HG03135 (cell line): ENCODE results near the gene FAM89B.

ENCODE experiments used
- ATAC-seq: cut with Tn5 transposase; IDR thresholded peaks from one replicate; pipeline ENCODE4 v1.9.1; 2021; ENCODE audit warnings: mild to moderate bottlenecking, moderate library complexity; ENCODE audit not compliant: unreplicated experiment

Gene FAM89B

DNA sequence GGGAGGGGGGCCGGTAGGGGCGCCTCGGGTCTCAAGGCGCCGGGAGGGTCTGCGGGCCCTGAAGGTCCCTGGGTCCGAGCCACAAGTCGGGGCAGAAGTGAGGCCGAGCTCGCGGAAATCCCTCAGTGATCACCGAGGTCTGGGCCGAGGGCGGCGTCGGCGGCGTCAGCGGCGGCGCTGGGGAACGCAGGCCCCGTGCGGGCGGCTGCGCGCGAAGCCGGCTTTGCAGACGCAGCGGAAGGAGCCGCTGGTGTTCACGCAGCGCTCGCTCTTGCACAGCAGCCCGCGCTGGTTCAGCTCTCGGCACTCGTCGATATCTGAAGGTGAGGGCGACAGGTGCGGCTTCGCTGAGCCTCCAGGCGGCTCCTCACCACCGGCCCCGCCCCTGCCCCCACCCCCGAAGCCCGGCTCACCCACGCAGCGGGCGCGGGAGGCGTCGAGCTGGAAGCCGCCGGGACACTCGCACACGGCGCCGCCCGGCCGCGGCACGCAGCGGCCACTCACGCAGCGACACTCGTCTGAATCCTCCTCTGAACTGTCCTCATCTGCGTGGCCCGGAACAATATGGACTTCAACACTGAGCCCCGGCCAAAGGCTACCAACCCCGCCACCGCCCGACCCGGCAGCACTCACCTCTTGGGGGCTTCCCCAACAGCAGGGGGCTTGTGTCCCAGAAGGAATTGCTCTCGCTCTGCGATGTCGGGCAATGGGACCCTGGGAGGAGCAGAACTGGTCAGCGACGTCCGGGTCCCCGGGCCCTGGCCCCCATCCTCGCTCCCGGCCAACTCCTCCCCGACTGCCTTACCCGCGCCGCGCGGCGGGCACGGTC is 33.2 kb upstream of the FAM89B start:
- ATAC-seq = no peak

DNA sequence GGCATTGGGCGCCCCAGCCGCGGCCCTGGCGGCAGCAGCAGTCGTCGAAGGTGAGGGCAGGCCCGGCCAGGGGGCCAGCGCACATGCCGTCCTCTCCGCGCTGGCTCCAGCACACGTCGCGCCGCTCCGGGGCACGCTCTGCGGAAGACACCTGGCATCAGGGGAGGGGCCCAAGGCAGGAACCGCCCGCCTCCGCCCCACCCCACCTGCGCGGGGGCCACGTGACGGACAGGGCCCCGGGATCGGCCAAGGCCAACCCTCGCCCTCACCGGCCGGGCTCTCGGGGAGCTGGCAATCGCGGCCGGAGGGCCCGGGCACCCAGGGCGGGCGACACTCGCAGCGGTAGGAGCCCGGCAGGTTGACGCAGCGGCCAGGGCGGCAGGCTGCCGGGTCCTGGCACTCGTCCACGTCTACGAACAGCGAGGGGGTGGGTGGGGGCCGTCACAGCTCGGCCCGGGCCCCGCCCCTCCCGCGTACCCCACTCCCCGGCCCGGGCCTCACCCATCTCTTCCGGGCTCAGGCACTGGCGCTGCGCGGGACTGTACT is 32.5 kb upstream of the FAM89B start:
- ATAC-seq = peak; percentile 50

DNA sequence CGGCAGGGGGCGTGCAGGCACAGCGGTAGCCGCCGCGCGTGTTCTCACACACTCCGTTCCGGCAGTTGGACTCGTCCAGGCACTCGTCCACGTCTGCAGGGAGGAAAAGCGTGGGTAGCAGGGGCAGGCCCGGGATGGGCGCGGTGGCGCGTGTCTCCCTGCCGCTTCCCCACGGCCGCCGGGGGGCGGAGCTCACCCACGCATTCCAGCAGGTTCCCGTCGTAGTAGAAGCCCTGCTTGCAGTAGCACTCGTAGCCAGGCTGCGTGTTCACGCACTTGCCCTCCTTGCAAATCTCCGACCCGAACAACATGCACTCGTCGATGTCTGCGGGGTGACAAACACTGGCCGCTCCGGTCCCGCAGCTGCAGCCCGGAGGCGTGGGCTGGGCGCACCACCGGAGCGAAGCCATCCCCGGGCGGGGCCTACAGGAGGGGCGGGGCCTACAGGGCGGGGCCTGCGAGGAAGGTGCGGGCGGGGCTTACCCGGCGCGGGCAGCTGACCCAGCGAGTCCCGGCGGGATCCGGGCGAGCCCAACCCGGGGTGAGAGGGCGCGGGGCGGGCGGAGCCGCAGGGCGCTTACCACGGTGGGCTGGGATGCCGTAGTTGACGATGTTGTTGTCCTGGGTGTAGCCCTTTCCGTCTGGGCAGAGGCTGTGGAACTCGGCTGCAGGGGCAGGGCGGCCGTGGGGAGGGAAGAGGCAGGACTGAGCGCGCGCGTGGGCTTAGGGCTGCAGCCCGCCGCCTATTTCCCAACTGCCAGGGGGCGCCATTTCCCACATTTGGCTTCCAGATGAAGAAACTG is 31.8 kb upstream of the FAM89B start:
- peak; percentile 64 for ATAC-seq

DNA sequence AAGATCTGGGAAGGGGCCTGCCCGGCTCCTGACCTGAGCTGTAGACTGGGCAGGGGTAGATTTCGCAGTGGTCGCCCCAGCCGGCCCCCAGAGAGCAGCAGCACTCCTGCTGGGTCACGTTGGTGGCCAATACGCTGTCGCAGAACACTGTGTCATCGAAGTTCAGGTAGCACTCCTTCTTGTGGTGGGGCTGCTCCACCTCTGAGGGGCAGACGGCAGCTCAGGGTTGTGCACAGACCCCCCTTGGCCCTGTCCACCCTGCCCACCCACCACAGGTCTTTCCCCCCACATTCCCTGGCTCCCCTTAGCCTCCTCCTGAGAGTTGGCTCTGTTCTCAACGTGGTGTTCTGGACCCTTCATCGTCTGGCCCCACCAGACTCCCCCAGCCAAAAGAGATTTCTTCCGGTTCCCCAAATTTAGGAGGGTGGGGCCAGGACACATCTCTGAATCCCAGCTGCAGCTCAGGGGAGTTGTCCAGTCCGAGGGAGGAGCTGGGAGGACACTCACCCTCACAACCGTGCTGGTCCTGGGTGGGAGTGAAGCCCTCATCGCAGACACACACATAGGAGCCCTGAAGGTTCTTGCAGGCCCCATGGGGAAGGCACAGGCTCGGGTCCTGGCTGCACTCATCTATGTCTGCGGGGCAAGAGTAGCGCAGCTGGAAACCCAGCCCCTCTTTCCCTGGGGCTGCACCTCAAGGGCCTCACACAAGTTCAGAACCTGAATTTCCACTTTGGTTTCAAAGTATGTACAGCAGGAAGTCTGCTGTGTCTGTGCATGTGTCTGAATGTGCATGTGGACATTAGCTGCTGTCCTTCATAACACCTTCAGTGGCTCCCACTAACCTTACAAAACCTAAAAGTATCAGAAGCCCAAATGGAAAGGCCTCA is 31.0 kb upstream of the FAM89B start:
- no peak for ATAC-seq

DNA sequence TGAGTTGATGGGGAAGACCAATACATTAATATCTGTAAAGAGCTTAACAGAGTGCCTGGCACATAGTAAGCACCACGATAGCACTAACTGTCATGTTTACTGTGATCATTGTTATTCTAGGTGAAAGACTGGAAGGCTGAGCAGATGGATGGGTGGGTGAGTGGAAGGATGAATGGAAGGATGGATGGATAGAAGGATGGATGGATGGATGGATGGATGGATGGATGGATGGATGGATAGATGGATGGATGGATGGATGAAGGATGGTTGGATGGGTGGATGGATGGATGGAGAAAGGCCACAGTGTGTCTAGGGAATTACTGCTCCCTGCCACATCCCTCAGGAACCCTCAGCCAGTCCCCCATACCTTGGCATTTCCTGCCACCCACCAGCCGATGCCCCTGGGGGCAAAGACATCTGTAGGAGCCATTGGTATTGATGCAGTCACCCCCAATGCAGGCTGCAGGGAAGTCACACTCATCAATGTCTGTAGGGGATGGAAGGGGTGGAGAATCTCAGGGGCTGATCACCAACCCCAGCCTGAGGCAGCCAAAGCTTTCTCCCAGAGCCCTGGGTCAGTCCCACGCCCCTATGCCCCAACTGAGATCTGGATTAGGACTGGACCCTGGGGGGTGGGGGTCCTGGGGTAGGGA is 29.5 kb upstream of the FAM89B start:
- no peak for ATAC-seq

DNA sequence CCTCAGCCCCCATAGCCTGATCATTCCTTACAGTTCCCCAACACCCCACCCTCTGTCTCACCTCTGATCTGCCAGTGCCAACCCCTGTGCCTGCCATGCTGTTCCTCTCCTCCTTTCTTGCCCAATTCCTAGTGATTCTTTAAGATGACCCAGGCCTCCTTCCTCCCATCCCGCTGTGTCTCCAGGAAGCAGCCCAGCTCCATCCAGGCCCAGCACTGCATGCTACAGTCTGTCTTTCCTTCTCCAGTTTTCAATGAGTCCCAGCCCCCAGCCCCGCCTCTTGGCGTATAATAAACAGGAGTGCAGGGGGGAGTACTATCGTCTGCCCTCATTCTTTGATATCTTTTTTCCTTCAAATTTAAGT is 26.5 kb upstream of the FAM89B start:
- ATAC-seq = no peak

DNA sequence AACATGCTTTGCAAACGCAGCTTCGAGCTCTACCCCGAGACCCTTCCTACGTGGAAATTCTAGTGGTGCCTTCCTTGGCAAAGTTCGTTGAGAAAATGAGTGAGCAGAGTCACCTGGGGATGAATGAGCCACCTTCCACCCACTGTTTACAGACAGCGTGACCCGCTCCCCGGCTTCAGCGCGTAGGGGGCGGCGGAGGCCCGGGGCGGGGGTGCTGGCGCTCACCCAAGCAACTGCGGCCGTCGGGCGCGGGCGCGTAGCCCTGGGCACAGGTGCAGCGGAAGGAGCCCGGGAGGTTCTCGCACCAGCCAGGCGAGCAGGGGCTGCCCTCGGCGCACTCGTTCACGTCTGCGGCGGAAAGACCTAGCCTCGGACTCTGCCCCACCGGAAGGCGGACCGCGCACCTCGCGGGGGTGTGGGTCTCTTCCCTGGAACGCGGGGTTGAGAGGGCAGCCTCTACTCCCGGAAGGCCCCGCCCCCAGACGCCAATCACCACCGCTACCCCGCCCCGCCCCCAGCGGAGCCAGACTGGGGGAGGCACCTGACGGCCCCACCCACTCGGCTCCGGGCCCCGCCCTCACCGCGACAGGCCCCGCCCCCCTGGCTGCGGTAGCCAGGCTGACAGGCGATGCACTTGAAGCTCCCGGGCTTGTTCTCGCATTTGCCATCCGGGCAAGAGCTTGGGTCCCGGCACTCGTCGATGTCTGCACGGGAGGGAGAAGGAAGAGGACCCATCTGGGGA is 25.9 kb upstream of the FAM89B start:
- ATAC-seq = peak; percentile 78

DNA sequence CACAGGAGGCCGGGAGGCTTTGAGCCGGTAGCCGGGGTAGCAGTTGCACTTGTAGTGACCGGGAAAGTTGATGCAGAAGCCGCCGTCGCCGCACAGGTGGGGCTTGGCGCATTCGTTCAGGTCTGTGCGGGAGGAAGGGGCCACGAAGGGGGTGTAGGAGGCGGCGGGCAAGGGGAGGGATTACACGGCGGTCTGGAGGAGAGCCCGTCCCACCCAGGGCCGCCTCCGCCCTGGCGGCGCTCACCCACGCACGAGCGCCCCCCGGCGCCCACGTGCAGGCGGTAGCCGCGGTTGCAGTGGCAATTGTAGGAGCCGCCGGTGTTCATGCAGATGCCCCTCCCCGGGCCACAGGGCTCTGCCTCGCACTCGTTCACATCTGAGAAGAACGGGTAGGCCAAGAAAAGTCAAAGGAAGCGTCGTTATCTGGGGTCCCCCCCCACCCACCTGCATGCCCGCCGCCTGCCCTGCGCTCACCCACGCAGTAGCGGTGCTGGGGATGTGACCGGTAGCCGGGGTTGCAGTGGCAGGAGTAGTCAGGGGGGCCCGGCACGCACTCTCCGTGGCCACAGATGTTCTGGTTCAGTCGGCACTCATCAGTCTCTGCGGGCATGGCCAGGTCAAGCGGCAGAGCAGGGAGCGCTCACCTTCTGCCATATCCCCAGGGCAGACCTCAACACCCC is 24.8 kb upstream of the FAM89B start:
- ATAC-seq = no peak

DNA sequence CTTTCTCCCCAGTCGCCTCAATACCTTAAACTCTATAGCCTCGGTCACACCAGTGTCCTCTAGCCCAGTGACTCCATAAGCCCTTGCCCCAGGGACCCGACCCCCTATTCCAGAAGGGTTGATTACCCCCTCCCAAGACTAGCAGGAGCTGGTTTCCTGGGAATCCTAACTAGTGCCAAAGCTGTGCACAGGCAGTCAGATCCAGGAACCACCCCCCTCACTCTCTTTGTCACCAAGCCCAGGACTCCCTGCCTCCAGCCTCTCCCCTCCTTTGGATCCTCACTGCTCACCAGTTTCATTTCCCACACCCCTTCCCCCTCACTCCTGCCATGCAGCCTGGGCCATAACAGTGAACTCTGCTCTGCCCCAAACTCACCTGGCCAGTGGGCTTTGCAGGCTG is 23.9 kb upstream of the FAM89B start:
- ATAC-seq = no peak

DNA sequence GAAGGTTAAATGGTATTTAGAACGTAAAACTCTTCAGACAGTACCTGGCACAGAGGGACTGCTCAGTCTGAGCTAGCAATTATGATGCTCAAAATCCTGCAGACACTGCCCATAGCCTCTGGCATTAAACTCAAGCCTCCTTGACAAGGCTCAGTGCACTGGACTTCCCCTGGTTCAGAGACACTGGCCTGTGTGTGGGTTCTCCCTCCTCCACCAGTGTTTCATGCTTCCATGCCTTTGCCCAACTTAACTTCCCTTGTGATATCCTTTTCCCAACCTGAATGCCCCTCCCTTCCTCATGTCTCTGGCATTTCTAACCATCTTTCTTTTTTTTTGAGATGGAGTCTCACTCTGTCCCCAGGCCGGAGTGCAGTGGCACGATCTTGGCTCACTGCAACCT is 23.2 kb upstream of the FAM89B start:
- no peak for ATAC-seq

DNA sequence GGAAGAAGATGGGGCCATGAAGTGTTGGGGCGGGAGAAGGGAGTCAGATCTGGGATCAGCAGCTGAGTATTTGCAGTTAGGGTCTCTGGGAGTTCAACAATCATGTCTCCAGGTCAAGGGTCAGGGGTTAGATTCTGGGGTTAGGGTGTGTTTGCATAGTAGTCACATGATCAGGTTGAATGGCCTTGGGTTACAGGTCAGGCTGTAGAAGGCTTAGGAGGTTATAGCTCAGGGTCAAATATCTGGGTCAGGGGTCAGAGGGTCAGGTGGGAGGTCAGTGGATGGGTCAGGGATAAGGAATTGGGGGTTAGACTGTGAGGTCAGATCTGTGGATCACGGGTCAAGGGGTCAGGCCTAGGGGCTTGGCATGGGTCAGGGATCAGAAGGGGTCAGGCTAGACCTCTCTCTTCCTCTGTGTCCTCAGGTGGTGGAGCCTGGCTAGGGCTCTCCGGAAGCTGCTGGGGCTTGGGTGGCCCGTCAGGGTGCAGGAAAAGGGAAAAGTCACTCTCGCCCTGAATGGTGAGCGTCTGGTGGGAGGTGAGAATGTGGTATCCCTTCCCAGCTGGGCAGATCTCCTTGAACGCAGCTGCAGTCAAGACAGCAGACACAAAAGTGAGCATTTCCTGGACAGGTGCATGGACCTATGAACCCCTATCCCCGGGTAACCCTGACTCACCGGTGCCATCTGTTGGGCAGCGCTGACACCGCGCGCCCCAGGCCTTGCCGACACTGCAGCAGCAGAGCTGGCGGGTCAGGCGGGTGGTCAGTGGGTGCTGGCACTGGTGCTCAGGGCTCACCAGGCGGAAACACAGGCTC is 20.6 kb upstream of the FAM89B start:
- peak; percentile 53 for ATAC-seq

DNA sequence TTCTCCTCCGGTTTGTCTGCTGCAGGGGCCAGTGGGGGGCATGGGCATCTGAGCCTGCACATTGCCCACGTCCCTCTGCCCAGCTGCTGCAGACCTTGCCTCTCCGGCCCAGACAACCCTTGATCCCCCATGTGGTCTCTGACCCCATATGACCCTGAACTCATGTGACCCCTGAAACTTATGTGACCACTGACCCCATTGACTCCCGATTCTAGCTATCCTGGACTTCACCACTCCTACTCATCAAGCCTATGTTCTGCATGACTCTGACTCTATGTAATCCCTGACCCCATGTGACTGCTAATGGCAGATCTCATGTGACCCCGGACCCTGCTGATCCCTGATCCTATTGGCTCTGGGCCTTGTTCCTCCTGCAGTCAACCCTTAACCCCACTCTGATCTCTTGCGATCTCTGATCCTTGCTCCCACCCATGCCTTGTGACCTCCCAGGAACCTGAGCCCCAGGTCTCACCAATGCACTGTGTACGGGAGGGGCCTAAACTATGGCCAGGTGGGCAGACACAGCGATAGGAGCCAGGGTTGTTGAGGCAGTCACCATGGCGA is 19.9 kb upstream of the FAM89B start:
- ATAC-seq = no peak

DNA sequence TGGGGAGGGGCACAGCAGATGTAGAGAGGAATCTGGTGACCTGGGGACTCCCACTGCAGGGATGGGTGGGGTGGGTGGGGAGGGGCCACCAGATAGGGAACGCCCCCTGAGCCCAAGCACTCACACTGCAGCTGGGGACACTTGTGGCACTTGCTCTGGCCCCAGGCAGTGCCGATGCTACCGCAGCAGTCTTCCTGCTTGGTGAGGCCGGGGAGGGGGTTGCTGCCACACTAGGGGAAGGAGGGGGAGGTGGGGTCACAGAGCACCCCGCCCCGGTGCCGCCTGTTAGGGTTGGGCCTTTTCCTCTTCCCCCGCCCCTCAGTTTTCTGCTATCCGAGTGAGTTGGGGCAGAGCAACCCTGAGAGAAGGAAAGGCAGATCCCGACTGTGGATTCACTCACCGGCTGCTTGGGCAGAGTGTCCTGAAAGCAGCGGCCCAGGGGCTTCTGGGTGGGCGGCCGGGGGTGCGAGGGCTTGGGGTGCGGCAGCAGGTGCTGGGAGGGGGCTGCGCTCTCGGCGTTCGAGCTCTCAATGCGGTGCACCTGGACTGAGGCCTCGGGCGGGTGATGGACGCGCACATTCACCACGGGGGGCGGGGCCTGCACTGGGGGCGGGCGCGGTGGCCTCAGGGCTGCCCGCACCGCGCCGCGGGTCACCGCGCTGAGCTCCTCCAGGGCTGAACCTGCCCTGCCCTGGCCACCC is 18.9 kb upstream of the FAM89B start:
- ATAC-seq = no peak

DNA sequence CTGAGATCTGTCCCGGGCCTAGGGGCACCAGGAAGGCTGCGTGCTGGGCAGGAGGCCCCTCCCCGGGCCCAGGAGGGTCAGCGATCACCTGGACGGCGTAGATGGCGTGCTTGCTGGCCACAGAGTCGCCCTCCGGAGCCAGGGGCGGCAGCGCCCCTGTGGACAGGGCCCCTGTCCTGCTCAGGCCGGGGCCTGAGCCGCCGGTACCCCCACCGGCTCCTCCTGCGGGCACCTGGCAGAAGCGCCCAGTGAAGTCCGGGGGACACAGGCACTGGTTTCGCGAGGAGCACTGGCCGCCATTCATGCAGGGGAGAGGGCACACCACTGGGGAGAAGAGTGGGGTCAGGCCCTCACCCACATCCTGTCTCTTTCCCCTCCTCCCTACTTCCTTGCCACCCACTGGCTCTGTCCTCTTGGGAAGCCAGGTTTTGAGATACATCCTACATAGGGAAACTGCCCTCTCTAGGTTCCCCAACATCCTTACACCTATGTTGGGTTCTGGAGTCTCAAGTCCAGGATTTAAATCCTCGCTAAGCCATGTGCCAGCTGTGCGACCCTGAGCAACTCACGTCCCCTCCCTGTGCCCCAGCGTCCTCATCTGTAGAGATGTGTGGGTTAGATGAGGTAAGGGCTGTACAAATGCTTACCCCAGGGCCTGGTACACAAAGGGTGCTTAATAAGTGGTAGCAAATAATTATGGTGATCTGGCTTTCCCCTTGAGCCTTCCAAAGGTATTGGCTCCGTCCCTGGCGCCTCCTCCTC is 18.1 kb upstream of the FAM89B start:
- no peak for ATAC-seq

DNA sequence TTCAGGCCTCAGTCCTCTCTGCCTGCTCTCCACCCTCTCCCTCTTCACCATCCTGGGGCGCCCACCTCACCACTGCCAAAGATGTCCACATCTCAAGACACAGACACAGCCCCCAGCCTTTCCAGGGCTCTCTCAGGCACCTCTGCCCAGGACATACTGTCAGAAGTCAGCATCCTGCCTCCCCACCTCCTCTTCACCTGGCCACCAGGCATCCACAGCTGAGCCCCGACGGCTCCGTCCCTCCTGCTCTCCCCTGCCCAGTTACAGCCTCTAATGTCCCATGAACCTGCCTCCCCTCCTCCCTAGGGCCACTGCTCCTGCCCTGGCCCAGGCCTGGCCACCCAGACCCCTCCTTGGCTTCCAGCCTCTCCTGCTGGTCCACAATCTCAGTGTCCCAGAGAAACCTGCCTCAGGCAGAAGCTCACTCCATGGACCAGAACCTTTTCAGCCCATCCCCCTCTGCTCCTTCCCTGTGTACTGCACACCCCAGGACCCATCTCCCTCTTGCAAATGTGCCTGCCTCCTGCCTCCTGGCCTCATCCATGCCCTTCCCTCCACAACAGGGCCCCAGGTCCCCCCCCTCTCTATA is 17.4 kb upstream of the FAM89B start:
- ATAC-seq = no peak

DNA sequence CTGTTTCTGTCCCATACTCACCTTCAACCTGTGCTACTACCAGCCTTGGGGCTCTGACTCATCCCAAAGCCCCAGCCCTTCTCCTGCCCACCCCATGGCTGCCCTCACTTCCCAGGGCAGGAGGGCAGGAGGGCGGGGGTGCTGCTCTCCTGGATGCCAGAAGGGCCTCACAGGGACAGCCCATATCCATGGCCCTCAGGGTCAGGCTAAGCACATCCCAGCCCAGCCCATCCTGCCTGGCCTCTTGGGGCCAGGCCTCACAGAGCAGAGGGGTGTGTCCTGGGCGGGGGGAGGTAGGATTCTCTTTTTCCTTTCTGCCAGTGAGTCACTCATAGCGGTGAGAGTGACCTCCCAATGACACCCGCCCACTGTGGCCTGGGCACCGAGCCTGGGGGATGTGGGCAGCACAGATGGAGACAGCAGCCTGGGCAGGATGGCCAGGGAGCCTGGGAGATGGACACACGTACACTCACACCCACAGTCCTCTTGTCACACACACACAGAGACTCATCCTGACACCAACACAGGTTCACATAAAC is 16.6 kb upstream of the FAM89B start:
- ATAC-seq = no peak
